Stimulated activated CD8-positive, alpha-beta memory T cell treated with anti-CD3 and anti-CD28 coated beads, Interleukin-2, amount 100 ng/mL, for 48 hours (primary cell): Measurements from ENCODE around the gene LDLRAD3.
"Not testable (repeated sequence)": the region's sequence is repeated elsewhere in the genome, so short reads cannot be mapped to it uniquely, and the experiment has no call there.

ENCODE experiments used
- DNase-seq, 2 donors: peaks; one replicate each; pipeline ENCODE4 v3.0.0-alpha.2; 2020; ENCODE audit warnings: low read depth in 2 of 2

The LDLRAD3 gene

GRCh38 chr11:36019005-36019596 lies 75.2 kb downstream of the LDLRAD3 start:
- DNase-seq = no peak

- no peak for DNase-seq
These were observed 75.9 kb downstream of the LDLRAD3 start for GRCh38 chr11:36019722-36020121.

- DNase-seq = no peak
These were observed 79.0 kb downstream of the LDLRAD3 start for GRCh38 chr11:36022882-36023281.

DNA sequence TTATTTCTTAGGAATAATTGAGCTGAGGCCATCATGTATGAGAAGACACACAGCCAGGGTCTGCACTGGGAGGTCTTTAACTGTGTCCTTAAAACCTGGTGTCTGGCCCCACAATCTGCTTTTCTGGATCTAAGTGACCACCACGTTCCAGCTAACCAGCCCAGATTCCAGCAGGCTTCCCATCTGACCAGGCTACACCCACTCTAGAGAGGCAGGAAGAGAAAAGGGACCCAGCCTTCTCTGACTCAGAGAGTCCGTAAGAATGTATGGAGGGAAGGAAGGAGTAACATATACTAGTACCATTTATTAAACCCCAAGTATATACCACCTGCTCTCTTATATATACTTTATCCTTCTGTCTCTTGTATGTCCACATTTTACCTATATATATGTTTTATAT lies 80.1 kb downstream of the LDLRAD3 start:
- no peak for DNase-seq

- DNase-seq = no peak
These were observed 80.9 kb downstream of the LDLRAD3 start for GRCh38 chr11:36024716-36025115.

- DNase-seq = no peak
These were observed 82.6 kb downstream of the LDLRAD3 start for GRCh38 chr11:36026315-36026968.

GRCh38 chr11:36027731-36028130 lies 83.9 kb downstream of the LDLRAD3 start:
- DNase-seq = no peak

- no peak for DNase-seq
These were observed 85.8 kb downstream of the LDLRAD3 start for GRCh38 chr11:36029616-36030015.

- DNase-seq = no peak
These were observed 86.9 kb downstream of the LDLRAD3 start for GRCh38 chr11:36030731-36031281.

DNA sequence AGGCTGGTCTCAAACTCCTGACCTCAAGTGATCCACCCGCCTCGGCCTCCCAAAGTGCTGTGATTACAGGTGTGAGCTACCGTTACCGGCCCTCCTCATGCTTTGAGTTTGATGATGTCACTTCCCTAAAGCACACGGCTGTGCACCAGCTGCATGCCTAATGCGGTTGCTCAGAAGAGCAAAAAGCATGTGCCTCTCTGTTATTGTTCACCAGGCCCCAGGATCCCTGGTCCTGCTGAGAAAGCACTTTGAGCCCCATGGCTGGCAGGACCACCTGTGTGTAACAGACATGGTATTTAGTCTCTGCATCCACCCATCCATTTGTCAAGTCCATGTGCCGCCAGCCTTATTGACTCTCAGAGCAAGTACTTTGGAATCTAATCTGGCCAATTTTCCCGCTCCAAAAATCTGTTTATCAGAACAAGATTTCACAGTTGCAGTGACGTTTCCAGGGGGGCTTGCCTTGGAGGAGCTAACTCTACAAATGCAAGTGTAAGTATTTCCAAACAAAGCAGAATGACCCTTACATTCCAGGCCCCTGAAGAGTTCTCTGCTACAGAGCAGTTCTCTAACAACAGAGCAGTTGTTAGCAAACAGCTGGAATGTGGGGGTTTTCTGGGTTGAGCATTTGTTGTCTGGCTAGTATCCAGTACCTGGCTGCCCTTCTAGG lies 89.4 kb downstream of the LDLRAD3 start:
- no peak for DNase-seq

DNA sequence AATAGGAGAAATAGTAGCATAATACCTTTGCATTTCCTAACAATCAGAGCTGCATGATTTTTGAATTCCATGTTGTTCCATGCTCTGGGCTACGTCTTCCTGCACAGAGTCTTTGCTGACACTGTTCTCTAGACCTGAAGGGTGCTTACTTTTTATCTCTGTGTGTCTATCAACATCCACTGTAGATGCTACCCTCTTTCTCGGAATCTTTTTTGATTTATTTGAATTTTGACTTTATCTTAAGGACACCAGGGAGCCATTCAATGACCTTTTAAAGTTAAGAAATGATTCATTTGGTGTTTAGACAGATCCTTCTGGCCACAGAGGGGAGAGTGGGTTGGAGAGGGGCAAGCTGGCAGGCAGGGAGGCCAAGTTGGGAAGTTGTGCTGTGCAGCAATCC lies 90.1 kb downstream of the LDLRAD3 start:
- no peak for DNase-seq

DNA sequence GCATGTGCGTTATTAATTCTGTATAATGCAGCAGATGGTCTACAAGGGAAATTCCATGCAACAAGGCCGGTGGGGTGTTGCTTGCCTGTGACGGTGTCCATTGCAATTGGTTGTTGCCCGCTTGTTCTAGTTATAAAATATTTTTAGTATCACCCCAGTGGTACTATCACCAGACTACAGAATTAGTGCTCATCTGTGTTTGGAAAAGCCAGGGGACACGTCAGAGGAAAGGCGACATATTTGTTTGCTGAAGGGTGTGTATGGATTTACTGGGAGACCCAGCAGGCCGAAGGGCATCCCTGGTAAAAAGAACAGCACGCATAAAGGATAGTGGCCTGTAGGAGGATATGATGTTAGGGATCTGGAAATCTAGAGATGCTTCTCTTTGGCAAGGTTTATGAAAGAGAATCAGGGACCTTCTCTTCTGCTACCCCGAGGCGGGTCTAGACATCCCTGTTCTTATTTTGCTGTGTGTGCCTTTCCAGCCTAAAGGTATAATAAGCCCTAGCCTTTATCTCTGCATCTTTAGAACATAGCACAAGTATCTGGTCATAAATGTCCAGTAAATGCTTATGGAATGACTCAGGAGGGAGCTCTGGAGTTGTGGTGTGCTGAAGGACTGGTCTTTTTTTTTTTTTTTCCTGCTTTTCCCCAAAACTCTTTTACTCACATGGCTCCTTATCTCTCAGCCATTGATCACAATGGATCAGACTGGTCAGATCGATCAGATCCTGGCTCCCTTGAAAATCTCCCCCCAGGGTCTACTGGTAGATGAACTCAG lies 90.9 kb downstream of the LDLRAD3 start:
- no peak for DNase-seq

- no peak for DNase-seq
These were observed 91.6 kb downstream of the LDLRAD3 start for GRCh38 chr11:36035454-36035853.

- no peak for DNase-seq
These were observed 92.1 kb downstream of the LDLRAD3 start for GRCh38 chr11:36035999-36036398.

DNA sequence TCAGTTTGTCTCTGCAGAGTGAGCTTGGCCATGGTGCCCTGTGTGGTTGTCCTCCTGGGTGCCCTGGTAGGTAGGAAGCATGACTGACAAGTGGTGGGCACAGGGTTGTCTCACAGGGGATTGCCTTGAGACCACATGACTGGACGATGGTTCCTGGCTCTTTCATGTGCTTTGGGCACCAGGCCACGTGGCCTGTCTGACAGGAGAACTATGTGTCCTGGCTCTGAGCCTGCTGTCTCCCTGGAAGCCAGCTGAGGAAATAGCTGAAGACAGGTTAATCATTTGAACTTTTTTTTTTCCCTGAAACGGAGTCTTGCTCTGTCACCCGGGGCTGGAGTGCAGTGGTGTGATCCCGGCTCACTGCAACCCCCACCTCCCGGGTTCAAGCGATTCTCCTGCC lies 93.2 kb downstream of the LDLRAD3 start:
- no peak for DNase-seq

GRCh38 chr11:36038541-36038940 lies 94.7 kb downstream of the LDLRAD3 start:
- no peak for DNase-seq

DNA sequence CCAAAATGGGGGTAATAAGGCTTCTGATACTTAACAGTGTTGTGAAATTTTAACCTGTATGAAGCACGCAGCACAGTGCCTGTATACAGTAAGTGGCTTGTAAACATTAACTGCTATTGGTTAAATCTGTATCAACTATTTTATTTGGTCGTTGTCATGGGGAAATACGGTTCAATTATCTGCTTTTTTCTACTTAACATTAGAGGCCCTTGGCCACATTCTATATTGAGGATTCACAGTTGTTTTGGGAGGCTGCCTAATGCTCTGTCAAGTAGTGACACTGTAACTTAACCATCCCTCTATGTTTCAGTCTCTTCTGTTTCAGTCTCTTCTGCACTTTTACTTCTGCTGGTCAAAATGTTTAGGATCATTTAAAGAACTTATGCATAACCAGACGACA lies 95.6 kb downstream of the LDLRAD3 start:
- no peak for DNase-seq

- no peak for DNase-seq
These were observed 98.2 kb downstream of the LDLRAD3 start for GRCh38 chr11:36041988-36042611.

- DNase-seq = no peak
These were observed 100.8 kb downstream of the LDLRAD3 start for GRCh38 chr11:36044636-36045035.

DNA sequence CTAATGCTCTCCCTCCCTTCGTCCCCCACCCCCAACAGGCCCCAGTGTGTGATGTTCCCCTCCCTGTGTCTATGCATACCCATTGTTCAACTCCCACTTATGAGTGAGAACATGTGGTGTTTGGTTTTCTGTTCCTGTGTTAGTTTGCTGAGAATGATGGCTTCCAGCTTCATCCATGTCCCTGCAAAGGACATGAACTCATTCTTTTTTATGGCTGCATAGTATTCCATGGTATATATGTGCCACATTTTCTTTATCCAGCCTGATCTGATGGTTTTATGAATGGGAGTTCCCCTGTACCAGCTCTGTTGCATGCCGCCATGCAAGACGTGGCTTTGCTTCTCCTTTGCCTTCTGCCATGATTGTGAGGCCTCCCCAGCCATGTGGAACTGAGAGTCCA lies 102.1 kb downstream of the LDLRAD3 start:
- DNase-seq = not testable (repeated sequence)

GRCh38 chr11:36046932-36047331 lies 103.1 kb downstream of the LDLRAD3 start:
- DNase-seq = no peak

GRCh38 chr11:36047344-36047743 lies 103.5 kb downstream of the LDLRAD3 start:
- no peak for DNase-seq
